ENCODE results near the gene CNTNAP2.

DNA sequence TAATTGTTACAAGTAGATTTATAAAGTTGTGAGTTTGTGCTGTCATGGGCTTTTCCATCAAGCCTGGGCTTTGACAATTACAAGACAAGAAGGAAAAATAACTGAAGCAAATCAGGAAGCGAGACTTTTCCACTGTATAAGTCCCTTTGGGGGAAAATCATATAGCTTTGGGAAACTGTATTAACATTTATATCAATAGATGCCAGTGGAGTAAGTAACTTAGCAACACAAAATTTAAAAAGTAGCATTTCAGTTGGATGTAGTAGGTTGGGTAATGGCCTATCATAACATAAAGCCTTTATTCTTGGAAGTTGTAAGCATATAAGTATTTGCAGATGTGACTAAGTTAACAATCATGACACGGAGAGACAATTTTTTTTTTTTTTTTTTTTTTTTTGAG lies 931.1 kb downstream of the CNTNAP2 start:
- TF ChIP-seq, protein P1, sequence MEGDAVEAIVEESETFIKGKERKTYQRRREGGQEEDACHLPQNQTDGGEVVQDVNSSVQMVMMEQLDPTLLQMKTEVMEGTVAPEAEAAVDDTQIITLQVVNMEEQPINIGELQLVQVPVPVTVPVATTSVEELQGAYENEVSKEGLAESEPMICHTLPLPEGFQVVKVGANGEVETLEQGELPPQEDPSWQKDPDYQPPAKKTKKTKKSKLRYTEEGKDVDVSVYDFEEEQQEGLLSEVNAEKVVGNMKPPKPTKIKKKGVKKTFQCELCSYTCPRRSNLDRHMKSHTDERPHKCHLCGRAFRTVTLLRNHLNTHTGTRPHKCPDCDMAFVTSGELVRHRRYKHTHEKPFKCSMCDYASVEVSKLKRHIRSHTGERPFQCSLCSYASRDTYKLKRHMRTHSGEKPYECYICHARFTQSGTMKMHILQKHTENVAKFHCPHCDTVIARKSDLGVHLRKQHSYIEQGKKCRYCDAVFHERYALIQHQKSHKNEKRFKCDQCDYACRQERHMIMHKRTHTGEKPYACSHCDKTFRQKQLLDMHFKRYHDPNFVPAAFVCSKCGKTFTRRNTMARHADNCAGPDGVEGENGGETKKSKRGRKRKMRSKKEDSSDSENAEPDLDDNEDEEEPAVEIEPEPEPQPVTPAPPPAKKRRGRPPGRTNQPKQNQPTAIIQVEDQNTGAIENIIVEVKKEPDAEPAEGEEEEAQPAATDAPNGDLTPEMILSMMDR (IDR thresholded peaks at IDR 0.05), result no peak
- no peak for TF ChIP-seq POLR2A (IDR thresholded peaks at IDR 0.05)

All from tibial nerve (tissue), 3 donors.